Measurements from ENCODE around the gene DNAJA3. TPM values are rescaled to one million over a fixed set of nuclear protein-coding genes. Genes with fewer than 3 reads are reported as not detected.

Gene DNAJA3
- total RNA-seq, 1 experiment from 2014 or later = 127 TPM

DNA sequence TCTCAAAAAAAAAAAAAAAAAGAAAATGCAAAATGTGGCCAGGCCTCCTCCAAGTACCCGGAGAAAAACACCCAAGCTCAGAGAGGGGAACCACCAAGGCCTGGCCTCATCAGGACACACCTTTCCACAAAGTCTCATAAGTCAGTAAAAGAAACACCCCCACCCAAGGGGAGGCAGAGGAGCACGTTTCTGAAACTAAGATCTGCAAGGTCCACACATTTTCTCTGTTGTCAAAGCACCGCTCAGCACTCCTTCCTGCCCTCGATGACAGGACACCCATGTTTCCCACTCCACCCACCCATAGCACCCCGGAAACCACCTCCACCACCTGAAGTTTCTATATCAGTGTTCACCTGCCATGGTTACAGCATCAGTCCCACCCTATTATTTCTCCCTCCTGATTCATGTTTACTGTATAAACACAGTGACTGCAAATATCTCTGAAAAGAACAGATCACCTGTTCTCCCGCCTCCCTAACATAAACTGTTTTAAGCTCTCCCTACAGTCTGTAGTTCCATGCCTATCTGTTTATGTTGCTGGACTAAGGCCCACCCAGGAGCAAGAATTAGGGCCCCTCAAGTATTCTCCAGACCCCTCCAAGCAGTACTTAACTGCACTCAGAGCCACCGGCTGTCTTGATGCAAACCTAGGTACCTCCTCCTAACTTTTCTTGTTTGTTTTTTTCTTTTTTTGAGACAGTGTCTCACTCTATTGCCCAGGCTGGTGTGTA lies 11.3 kb upstream of the DNAJA3 start:
- no peak overlapping the region for H3K4me3 ChIP-seq
- DNase-seq = no peak
- H3K36me3 ChIP-seq = peaks cover 10% of the 10 kb centered on the region; the same call in 1 of the 2 replicates
- no peaks in the 10 kb centered on the region for H3K9me3 ChIP-seq
- H3K27me3 ChIP-seq = 0 out of 2 replicates have a peak, but pooled peaks cover 2% of the 10 kb centered on the region

- Histone ChIP-seq H3K9me3 (no peaks in the 10 kb centered on the region), H3K27me3 (0 out of 2 replicates have a peak, but pooled peaks cover 4% of the 10 kb centered on the region), H3K4me3 (peak overlapping the region; percentile 73), H3K36me3 (peaks cover 3% of the 10 kb centered on the region; the same call in 1 of the 2 replicates)
- peak; percentile 35 for DNase-seq
Observed at GRCh38 chr16:4415538-4416199, 10.0 kb upstream of the DNAJA3 start.

- peak; percentile 96 for DNase-seq
- H3K27me3 ChIP-seq = 0 out of 2 replicates have a peak, but pooled peaks cover 4% of the 10 kb centered on the region
- peak within 1 kb of the TSS; percentile 73 for H3K4me3 ChIP-seq
- no peaks in the 10 kb centered on the region for H3K9me3 ChIP-seq
- peaks cover 3% of the 10 kb centered on the region; the same call in 1 of the 2 replicates for H3K36me3 ChIP-seq
Observed at GRCh38 chr16:4416200-4417032, 9.3 kb upstream of the DNAJA3 start, which contains the start of gene CORO7. TSS of gene CORO7 (minus strand) at chr16:4416596. CDS start at chr16:4416518, 78 bp downstream.

- no peaks in the 10 kb centered on the region for H3K36me3 ChIP-seq
- 0 out of 2 replicates have a peak, but pooled peaks cover 4% of the 10 kb centered on the region for H3K27me3 ChIP-seq
- DNase-seq = no peak
- H3K4me3 ChIP-seq = no peak overlapping the region
- H3K9me3 ChIP-seq = no peaks in the 10 kb centered on the region
Observed at GRCh38 chr16:4419402-4419959, 6.2 kb upstream of the DNAJA3 start.

DNA sequence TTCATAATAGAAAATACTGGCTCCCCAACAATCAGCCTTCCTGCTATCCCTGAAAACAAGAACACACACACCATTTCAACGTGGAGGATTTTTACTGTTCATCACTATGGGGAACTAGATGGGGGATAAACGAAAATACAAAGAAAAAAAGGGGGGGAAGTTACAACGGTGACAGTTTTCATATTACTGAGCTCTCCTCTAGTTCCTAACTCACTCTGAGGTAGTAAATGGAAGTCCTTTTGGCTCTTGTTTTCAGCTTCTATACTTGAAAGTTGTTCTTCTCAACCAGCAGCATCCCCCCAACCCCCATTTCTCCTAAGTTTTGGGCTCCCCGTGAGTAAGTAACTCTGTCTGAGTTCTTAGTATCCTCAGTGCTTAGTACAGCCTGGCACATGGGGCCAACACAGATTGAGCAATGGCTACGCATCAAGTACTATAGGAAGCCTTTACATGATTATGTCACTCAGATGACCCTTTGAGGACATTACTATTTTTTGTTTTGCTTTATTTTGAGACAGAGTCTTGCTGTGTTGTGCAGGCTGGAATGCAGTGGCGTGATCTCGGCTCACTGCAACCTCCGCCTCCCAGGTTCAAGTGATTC lies 5.1 kb upstream of the DNAJA3 start:
- DNase-seq = no peak
- Histone ChIP-seq H3K4me3 (no peak overlapping the region), H3K27me3 (0 out of 2 replicates have a peak, but pooled peaks cover 4% of the 10 kb centered on the region), H3K9me3 (no peaks in the 10 kb centered on the region), H3K36me3 (no peaks in the 10 kb centered on the region)

GRCh38 chr16:4426021-4426684 lies 485 bp downstream of the DNAJA3 start:
- DNase-seq = peak; percentile 26
- Histone ChIP-seq H3K4me3 (peak overlapping the region; percentile 98), H3K27me3 (no peaks in the 10 kb centered on the region), H3K36me3 (peaks cover 50% of the 10 kb centered on the region), H3K9me3 (no peaks in the 10 kb centered on the region)

DNA sequence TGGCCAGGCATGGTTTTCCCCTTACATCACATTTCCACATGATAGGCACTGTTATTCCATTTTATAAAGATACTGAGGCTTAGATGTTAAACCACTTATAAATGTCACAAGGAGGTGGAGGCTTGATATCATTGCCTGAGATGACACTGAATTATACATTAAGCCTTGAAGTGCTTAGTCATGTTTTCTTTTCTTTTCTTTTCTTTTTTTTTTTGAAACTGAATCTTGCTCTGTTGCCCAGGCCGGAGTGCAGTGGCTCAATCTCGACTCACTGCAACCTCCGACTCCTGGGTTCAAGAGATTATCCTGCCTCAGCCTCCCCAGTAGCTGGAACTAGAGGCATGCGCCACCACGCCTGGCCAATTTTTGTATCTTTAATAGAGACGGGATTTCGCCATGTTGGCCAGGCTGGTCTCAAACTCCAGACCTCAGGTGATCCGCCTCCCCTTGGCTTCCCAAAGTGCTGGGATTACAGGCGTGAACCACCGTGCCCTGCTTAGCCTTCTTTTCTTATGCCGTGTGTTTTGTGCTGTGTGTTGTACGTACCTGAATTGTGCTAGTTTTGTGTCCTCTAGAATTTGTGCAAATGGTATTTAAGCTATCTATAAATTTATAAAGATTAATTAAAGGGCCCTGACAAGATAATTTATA lies 1.2 kb downstream of the DNAJA3 start:
- H3K4me3 ChIP-seq = peak overlapping the region; percentile 98
- no peak for DNase-seq
- H3K27me3 ChIP-seq = no peaks in the 10 kb centered on the region

DNA sequence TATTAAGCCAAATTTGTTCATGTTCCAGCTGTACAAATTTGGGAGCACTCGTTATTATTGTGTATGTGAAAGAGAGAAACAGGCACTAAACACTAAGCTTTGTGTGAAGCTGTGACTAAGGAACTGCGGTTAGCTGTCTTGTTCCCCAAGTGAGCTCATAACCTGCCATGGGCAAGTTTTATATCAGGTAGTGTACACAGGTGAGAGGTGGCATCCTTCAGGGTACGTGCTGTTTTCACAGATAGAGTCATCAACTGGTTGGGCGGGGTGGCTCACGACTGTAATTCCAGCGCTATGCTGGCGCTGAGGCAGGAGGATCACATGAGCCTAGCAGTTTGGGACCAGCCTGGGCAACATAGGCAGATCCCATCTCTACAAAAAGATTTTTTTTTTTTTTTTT lies 2.8 kb downstream of the DNAJA3 start:
- no peaks in the 10 kb centered on the region for H3K27me3 ChIP-seq
- H3K4me3 ChIP-seq = no peak overlapping the region
- H3K36me3 ChIP-seq = peaks cover 73% of the 10 kb centered on the region
- no peaks in the 10 kb centered on the region for H3K9me3 ChIP-seq
- DNase-seq = no peak

More for the DNA sequence above, 1.2 kb downstream of the DNAJA3 start:
- Histone ChIP-seq H3K36me3 (peaks cover 57% of the 10 kb centered on the region), H3K9me3 (no peaks in the 10 kb centered on the region)

DNA sequence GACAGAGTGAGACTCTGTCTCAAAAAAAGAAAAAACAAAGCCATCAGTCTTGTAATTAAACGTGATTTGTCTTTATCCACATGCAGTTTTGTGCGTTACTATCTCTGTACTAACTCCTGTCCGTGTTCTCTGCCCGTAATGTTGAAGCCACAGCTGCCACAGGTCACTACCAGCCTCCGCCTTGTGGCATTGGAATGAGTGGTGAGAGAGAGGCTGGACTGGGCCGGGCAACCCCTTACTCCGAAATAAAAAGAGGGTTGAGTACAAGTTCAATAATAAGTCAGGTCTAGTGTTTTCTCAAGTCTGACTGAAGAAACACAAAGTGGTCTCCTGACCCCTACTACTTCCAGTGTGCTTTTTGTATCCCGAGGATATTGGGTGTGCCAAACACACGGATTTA lies 5.4 kb downstream of the DNAJA3 start:
- Histone ChIP-seq H3K4me3 (no peak overlapping the region), H3K27me3 (no peaks in the 10 kb centered on the region), H3K36me3 (peaks cover 92% of the 10 kb centered on the region), H3K9me3 (no peaks in the 10 kb centered on the region)
- DNase-seq = no peak

- H3K4me3 ChIP-seq = no peak overlapping the region
- H3K36me3 ChIP-seq = peaks cover 93% of the 10 kb centered on the region
- no peak for DNase-seq
- no peaks in the 10 kb centered on the region for H3K9me3 ChIP-seq
- H3K27me3 ChIP-seq = no peaks in the 10 kb centered on the region
Observed at GRCh38 chr16:4433228-4433627, 7.6 kb downstream of the DNAJA3 start.

- DNase-seq = no peak
- no peak overlapping the region for H3K4me3 ChIP-seq
- H3K36me3 ChIP-seq = peaks cover 93% of the 10 kb centered on the region
- no peaks in the 10 kb centered on the region for H3K9me3 ChIP-seq
- H3K27me3 ChIP-seq = no peaks in the 10 kb centered on the region
Observed at GRCh38 chr16:4433914-4434787, 8.5 kb downstream of the DNAJA3 start.

DNA sequence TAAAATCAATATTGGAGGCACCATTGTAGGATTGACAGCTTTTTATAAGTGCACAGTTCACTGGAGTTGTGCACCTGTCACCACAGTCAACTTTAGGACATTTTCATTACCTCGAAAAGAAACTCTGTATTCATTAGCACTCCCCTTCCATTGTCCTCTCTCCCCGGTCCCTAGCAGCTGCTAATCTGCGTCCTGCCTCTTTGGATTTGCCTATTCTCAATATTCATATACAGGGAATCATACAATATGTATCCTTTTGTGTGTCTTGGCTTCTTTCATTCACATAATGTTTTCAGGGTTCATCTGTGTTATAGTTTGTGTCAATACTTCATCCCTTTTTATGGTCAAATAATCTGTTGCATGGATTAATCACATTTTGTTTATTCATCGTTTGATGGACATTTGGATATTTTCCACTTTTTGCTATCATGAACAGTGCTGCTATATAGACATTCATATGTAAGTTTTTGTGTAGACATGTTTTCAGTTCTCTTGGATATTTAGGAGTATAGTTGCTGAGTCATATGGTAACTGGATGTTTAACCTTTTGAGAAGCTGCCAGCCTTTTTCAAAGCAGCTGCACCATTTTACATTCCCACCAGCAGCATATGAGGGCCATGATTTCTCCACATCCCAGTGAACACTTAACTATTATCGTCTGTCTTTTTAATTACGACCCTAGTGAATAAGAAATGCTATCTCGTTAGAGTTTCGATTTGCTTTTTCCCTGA lies 9.8 kb downstream of the DNAJA3 start:
- DNase-seq = no peak
- Histone ChIP-seq H3K9me3 (no peaks in the 10 kb centered on the region), H3K4me3 (no peak overlapping the region), H3K36me3 (peaks cover 93% of the 10 kb centered on the region), H3K27me3 (no peaks in the 10 kb centered on the region)

DNA sequence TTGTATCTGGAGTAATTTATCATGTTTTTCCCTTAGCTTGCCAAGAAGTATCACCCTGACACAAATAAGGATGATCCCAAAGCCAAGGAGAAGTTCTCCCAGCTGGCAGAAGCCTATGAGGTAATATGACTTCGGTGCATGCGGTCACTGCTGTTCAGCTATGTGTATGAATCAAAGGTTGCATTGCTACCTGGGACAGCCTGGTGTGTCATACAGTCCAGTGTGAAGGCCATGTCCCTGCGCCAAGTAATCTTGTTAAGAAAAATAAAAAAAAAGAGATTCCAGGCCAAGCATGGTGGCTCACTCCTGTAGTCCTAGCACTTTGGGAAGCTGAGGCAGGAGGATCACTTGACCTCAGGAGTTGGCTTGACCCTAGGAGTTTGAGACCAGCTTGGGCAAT lies 11.7 kb downstream of the DNAJA3 start:
- no peaks in the 10 kb centered on the region for H3K9me3 ChIP-seq
- DNase-seq = no peak
- H3K4me3 ChIP-seq = no peak overlapping the region
- H3K36me3 ChIP-seq = peaks cover 93% of the 10 kb centered on the region
- H3K27me3 ChIP-seq = no peaks in the 10 kb centered on the region

DNA sequence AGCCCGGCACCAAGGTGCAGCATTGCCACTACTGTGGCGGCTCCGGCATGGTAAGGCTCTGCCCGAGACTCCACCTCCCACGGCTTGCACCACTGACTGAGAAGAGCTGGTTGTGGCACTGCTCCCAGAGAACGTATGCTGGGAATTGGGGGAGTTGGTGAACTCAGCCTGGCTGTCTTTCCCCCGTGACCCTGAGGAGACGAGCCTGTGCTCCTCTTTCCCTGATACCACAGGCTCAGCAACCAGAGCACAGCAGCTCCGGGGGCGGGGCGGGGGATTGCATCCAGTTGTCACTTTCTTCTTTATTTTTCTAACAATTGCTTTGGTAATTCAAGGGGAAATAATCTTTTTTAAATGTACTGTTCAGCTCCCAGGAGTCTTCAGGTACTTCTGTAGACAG lies 16.7 kb downstream of the DNAJA3 start:
- Histone ChIP-seq H3K36me3 (peaks cover 95% of the 10 kb centered on the region), H3K27me3 (no peaks in the 10 kb centered on the region), H3K4me3 (no peak overlapping the region), H3K9me3 (no peaks in the 10 kb centered on the region)
- DNase-seq = no peak

Data from MG63 (cell line).